ENCODE data around the gene PCDHA8. TPM values are rescaled to one million over a fixed set of nuclear protein-coding genes. Genes with fewer than 3 reads are reported as not detected.

Gene PCDHA8
- total and polyA plus RNA-seq, 11 donors, result 0.08 to 0.32 (median 0.12) TPM; not detected in 7

DNA sequence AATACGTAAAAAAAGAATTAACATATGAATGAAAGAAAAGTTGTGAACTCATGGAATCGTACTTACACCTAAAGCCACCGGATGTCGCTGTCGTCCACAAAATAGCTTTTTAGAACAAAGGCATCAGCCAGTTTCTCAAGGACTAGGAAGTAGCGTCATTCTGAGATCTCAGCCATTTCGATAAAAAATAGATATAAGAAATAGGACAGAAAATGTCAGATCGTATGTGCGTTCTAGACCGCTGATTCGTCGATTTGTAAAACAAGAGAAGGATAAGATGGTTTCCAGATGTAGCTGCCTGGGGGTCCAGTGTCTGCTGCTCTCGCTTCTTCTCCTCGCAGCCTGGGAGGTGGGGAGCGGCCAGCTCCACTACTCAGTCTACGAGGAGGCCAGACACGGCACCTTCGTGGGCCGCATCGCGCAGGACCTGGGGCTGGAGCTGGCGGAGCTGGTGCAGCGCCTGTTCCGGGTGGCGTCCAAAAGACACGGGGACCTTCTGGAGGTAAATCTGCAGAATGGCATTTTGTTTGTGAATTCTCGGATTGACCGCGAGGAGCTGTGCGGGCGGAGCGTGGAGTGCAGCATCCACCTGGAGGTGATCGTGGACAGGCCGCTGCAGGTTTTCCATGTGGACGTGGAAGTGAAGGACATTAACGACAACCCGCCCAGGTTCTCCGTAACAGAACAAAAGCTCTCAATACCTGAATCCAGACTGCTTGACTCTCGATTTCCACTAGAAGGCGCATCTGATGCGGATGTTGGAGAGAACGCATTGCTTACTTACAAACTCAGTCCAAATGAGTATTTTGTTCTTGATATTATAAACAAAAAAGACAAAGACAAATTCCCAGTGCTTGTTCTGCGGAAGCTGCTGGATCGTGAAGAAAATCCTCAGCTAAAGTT lies 15.0 kb downstream of the PCDHA8 start, which contains the start of gene PCDHA10:
PCDHA10 (plus strand) TSS at position 126 of the 903 bp plus-strand sequence; CDS start at position 278, 152 bp downstream.
- Histone ChIP-seq H3K4me1 (no peaks in the 10 kb centered on the region), H3K36me3 (no peaks in the 10 kb centered on the region), H3K27ac (no peak within 1 kb of the TSS), H3K4me3 (peak within 1 kb of the TSS in 7 of 12 donors; percentile 15 to 49 (median 29)), H3K9me3 (peaks cover 0 to 34% (median 11%) of the 10 kb centered on the region in 12 donors), H3K27me3 (peaks cover 0 to 72% (median 11%) of the 10 kb centered on the region in 9 donors)
- ATAC-seq, result no peak
- intact Hi-C loops (cut with DNase I), result loop anchor here in 1 of 10 donors (10.0 kb wide), 1 partner anchor 189 kb away; no protein-coding TSS in a partner anchor
- TF ChIP-seq POLR2A (IDR thresholded peaks at IDR 0.05), result no peak
- TF ChIP-seq, protein P1, sequence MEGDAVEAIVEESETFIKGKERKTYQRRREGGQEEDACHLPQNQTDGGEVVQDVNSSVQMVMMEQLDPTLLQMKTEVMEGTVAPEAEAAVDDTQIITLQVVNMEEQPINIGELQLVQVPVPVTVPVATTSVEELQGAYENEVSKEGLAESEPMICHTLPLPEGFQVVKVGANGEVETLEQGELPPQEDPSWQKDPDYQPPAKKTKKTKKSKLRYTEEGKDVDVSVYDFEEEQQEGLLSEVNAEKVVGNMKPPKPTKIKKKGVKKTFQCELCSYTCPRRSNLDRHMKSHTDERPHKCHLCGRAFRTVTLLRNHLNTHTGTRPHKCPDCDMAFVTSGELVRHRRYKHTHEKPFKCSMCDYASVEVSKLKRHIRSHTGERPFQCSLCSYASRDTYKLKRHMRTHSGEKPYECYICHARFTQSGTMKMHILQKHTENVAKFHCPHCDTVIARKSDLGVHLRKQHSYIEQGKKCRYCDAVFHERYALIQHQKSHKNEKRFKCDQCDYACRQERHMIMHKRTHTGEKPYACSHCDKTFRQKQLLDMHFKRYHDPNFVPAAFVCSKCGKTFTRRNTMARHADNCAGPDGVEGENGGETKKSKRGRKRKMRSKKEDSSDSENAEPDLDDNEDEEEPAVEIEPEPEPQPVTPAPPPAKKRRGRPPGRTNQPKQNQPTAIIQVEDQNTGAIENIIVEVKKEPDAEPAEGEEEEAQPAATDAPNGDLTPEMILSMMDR (IDR thresholded peaks at IDR 0.05), result peak in 6 of 12 donors; percentile 8 to 41 (median 26)
- 15 to 22% (median 16%) methylated on average over 42 to 44 of the region's 44 CpGs for WGBS, 4 donors
- DNase-seq, result no peak

GRCh38 chr5:140857177-140857986 lies 16.4 kb downstream of the PCDHA8 start:
- ATAC-seq, result no peak
- peaks cover 0 to 68% (median 14%) of the 10 kb centered on the region in 9 donors for H3K27me3 ChIP-seq

GRCh38 chr5:140857987-140858240 lies 16.9 kb downstream of the PCDHA8 start:
- Histone ChIP-seq H3K9me3 (peaks cover 0 to 46% (median 19%) of the 10 kb centered on the region in 12 donors), H3K4me1 (no peaks in the 10 kb centered on the region), H3K27me3 (peaks cover 0 to 68% (median 14%) of the 10 kb centered on the region in 9 donors), H3K36me3 (no peaks in the 10 kb centered on the region), H3K27ac (no peak overlapping the region), H3K4me3 (no peak overlapping the region)
- ATAC-seq (no peak), DNase-seq (peak in 1 of 5 donors; percentile 19)
- TF ChIP-seq, protein P1 (IDR thresholded peaks at IDR 0.05), result no peak
- TF ChIP-seq POLR2A (IDR thresholded peaks at IDR 0.05), result no peak
- WGBS, 4 donors, result 49 to 60% (median 53%) methylated on average over 2 to 22 of the region's 22 CpGs
- intact Hi-C loops (cut with DNase I), result loop anchor here in 1 of 10 donors (10.0 kb wide), 1 partner anchor 187 kb away; no protein-coding TSS in a partner anchor

More at GRCh38 chr5:140857177-140857986, 16.4 kb downstream of the PCDHA8 start:
- intact Hi-C loops (cut with DNase I), result loop anchor here in 1 of 10 donors (10.0 kb wide), 1 partner anchor 187 kb away; no protein-coding TSS in a partner anchor
- 44 to 61% (median 55%) methylated on average over 67 to 94 of the region's 94 CpGs for WGBS, 4 donors
- no peak for TF ChIP-seq POLR2A (IDR thresholded peaks at IDR 0.05)
- TF ChIP-seq, protein P1 (IDR thresholded peaks at IDR 0.05), result no peak
- Histone ChIP-seq H3K27ac (no peak overlapping the region), H3K4me1 (no peaks in the 10 kb centered on the region), H3K9me3 (peaks cover 0 to 43% (median 15%) of the 10 kb centered on the region in 12 donors), H3K36me3 (no peaks in the 10 kb centered on the region), H3K4me3 (no peak overlapping the region)
- DNase-seq, result no peak
